Right renal cortex interstitium (tissue), 3 donors: ENCODE data around the gene JADE2. TPM values are rescaled to one million over a fixed set of nuclear protein-coding genes. Genes with fewer than 3 reads are reported as not detected.

Source experiments
- DNase-seq, 3 donors: peaks; one replicate each; pipeline ENCODE4 v3.0.0-alpha.2; 2013; ENCODE audit warnings: low read depth in 3 of 3, low spot score in 2 of 3
- polyA plus RNA-seq, 3 donors: library from polyadenylated mRNA; unstranded; fragments of 120-200 nt; gene quantifications; one replicate each; pipeline ENCODE4 v1.2.1, GENCODE V29; 2013; ENCODE audit not compliant: insufficient read length in 3 of 3

The JADE2 gene
- polyA plus RNA-seq, 3 donors: 9.7 to 10.3 (median 9.9) TPM

DNA sequence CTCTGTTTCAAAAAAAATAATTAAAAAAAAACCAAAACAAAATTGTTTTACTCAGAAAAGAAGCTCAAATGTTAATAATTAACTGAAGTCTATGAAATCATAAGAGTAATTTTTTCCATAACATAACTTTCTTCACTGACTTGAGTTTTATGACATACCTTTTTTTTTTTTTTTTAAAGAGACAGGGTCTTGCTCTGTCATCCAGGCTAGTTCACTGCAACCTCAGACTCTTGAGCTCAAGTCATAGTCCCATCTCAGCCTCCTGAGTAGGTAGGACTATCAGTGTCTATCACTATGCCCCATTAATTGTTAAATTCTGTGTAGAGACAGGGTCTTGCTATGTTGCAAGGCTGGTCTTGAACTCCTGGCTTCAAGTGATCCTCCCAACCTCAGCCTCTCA lies 85.3 kb downstream of the JADE2 start:
- no peak for DNase-seq

DNA sequence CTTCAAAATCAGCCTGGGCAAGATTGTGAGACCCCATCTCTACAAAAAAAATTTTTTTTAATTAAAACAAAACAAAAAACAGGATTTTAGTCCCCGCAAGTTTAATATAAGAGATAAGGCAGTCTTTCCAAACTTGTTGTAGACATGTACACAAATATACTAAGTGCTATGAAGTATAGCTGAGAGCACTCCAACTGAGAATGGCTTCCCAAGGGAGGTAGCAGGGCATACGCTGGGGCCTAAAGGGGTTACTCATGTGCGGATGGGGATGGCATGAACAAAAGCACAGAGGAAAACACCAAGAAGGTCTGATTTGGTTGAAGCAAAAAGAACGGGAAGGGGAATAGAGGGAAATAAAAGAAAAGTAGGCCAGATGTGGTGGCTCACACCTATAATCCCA lies 86.0 kb downstream of the JADE2 start:
- no peak for DNase-seq

DNA sequence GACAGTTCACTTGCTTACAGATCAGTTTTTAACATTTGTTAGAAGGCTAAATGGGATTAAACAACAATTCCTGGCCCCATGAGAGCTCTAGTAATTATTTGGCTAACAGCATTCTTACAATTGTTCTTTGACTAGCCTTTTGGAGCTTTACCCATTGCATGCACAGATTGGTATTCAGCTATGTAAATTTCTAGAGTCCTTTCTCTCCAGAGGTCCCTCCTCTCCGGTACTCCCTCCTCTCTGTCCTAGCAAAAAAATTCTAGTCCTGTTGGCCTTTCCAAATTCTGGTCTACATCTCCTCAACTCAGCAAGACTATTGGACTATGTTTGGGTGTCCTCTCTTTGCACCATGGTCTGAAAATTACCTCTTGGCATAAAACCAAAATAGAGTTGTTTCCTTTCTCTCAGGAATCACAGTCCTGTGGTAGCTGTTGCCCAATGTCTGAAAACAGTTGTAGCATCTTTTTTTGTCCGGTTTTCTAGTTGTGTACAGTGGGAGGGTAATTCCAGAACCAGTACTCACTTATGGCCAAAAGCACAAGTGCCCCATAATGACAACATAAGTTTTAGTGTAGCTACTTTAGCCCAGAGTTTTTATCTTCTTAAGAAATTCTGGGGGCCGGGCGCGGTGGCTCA lies 89.1 kb downstream of the JADE2 start:
- DNase-seq: no peak

DNA sequence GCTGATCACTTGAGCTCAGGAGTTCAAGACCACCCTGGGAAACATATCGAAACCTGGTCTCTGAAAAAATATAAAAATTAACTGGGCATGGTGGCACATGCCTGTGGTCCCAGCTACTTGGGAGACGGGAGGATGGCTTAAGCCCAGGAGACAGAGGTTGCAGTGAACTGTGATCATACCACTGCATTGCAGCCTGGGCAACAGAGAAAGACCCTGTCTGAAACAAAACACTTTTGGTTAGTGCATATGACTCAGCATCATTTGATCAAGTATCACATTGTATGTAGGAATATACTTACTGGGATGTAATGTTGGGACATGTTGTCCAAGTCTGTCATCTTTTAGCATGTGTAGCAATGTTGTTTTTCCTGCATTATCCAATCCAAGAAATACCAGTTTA lies 95.2 kb downstream of the JADE2 start:
- DNase-seq: no peak

DNA sequence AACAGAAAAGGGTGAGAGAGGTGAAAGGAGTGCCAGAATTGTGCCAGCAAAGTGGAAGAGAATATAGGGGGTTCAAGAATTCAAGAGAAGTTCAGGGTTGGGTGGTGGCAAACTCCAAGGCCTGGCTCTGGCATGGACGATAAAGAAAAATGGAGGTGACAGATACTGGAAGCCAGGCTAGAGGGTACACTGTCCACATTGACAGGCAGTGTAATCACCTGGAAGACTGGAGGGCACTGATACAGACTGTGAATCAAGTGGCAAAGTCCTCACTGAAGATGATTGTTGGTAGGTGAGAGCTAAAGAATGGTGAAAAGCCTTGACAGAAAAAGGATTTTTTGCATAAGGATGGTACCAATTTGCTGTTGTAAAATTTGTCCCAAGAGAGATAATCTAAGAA lies 100.1 kb downstream of the JADE2 start:
- DNase-seq: no peak

DNA sequence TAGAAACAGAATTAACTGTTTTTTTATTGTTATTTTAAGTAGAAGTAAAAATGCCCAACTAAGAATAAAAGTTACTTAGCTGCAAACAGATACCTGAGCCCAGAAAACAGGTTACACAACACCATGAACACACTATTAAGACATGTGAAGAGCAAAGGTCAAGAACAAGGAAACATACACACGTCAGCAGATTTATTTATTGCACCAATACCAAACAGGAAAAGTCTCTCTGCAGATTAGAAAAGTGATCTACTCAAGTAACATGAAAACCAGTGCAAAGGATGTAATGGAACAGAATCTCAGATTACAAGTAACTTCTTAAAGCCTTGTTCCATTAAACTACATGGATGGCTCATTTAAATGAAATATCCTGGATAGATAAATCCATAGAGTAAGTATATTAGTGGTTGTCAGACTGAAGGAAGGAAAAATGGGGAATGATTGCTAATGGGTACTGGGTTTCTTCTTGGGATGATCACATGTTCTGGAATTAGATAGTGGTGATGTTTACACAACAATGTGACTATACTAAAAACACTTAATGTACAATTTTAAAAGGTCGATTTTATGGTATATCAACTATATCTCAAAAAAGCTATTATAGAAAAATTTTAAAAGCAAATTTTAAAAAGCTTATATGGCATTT lies 101.0 kb downstream of the JADE2 start:
- no peak for DNase-seq

Other genes with a start within 250 kb of the JADE2 start
- gene CDKL3, start 158.5 kb upstream of the JADE2 start, polyA plus RNA-seq: 1 to 10 TPM; 6.2 to 8.0 (median 7.9) TPM
- gene UBE2B, start 154.1 kb upstream of the JADE2 start, polyA plus RNA-seq: 100 to 1,000 TPM; 115 to 127 (median 127) TPM
- 10 to 100 TPM; 30.6 to 32.8 (median 32.0) TPM for gene CDKN2AIPNL, start 113.8 kb upstream of the JADE2 start, polyA plus RNA-seq
- 10 to 100 TPM; 47.7 to 51.0 (median 49.0) TPM for gene SAR1B, start 107.2 kb downstream of the JADE2 start, polyA plus RNA-seq
- gene SEC24A, start 123.1 kb downstream of the JADE2 start, polyA plus RNA-seq: 10 to 100 TPM; 21.3 to 22.1 (median 21.9) TPM
- 10 to 100 TPM; 64.0 to 80.0 (median 66.5) TPM for gene CAMLG, start 212.9 kb downstream of the JADE2 start, polyA plus RNA-seq
- 10 to 100 TPM; 73.6 to 89.4 (median 78.0) TPM for gene DDX46, start 233.1 kb downstream of the JADE2 start, polyA plus RNA-seq